ENCODE results near the gene FOSL1. TPM values are rescaled to one million over a fixed set of nuclear protein-coding genes. Genes with fewer than 3 reads are reported as not detected.

Gene FOSL1
- total RNA-seq, 1 experiment from 2014 or later, result 33.7 TPM

GRCh38 chr11:65895482-65895981 lies 4.7 kb downstream of the FOSL1 start:
- H3K4me1 Mint-ChIP-seq, result peaks cover 21 to 29% of the 10 kb centered on the region in 2 experiments
- H3K27ac Mint-ChIP-seq, result no peak overlapping the region; a peak in 1 of 7 replicates
- Histone ChIP-seq H2BK120ac (ENCODE audit: low read depth, low read length, poor library complexity, severe bottlenecking) (no peak overlapping the region), H3K79me2 (ENCODE audit: insufficient read depth, low read length) (no peaks in the 10 kb centered on the region; the same call in 1 of the 2 replicates), H3K4me2 (ENCODE audit: insufficient read depth, insufficient read length, low read length) (no peak overlapping the region), H2AFZ (ENCODE audit: low read length) (no peak overlapping the region), H3K4me1 (ENCODE audit: insufficient read depth, low read length) (no peaks in the 10 kb centered on the region), H3K14ac (ENCODE audit: insufficient read depth, low read length) (no peak overlapping the region), H3K23ac (ENCODE audit: insufficient read length, low read depth, low read length) (no peak overlapping the region), H2AK5ac (ENCODE audit: insufficient read length, low read length) (no peak overlapping the region), H3T11ph (ENCODE audit: low read length) (no peak overlapping the region), H3K27ac (ENCODE audit: insufficient read length, low read depth, low read length) (no peak overlapping the region), H2BK20ac (ENCODE audit: low read depth, low read length, poor library complexity, severe bottlenecking) (no peak overlapping the region), H3K23me2 (ENCODE audit: insufficient read length, low read depth, low read length, poor library complexity, severe bottlenecking) (peaks cover 20% of the 10 kb centered on the region), H3K27me3 (ENCODE audit: insufficient read depth, low read length) (peaks cover 5% of the 10 kb centered on the region; the same call in 1 of the 2 replicates), H4K91ac (ENCODE audit: insufficient read length, low read depth, low read length) (no peak overlapping the region), H2BK12ac (ENCODE audit: insufficient read length, low read depth, low read length) (no peak overlapping the region), H3K4ac (ENCODE audit: low read depth, low read length) (no peak overlapping the region), H3K9me3 (ENCODE audit: control insufficient read depth, low read depth, low read length) (no peaks in the 10 kb centered on the region), H3K56ac (ENCODE audit: insufficient read length, low read depth, low read length) (no peak overlapping the region), H2BK15ac (ENCODE audit: low read depth, low read length) (no peak overlapping the region), H4K20me1 (ENCODE audit: control insufficient read depth, insufficient read depth, insufficient read length) (no peaks in the 10 kb centered on the region), H3K18ac (ENCODE audit: insufficient read length, low read depth, low read length) (no peak overlapping the region), H3K79me1 (ENCODE audit: insufficient read depth, low read depth, low read length, poor library complexity, severe bottlenecking) (no peaks in the 10 kb centered on the region), H4K5ac (ENCODE audit: insufficient read length, low read depth, low read length) (no peak overlapping the region), H3K9ac (ENCODE audit: extremely low read depth, insufficient read length, low read length) (no peak overlapping the region), H4K8ac (replicated peaks; ENCODE audit: insufficient read length, low read depth, low read length) (no peak overlapping the region), H2BK5ac (ENCODE audit: insufficient read length, low read length) (no peak overlapping the region)
- no CpG with 5 or more reads among the region's 5 CpGs for WGBS (ENCODE audit: extremely low coverage, insufficient read length, low lambda C conversion rate)
- H3K9me3 Mint-ChIP-seq, result no peaks in the 10 kb centered on the region
- no peak for TF ChIP-seq CTCF (conservative IDR thresholded peaks at IDR 0.05)
- H3K36me3 Mint-ChIP-seq (ENCODE audit: insufficient read depth in 1 of 3, low read depth in 3 of 3), result peaks cover 0 to 37% (median 0%) of the 10 kb centered on the region in 3 experiments; a peak in 2 of 7 replicates
- no peak for DNase-seq
- H3K27me3 Mint-ChIP-seq (ENCODE audit: low read depth), result peaks cover 29% of the 10 kb centered on the region
- H3K4me3 Mint-ChIP-seq, result no peak overlapping the region

Measured in H9 (cell line).